CD14-positive monocyte (primary cell): Measurements from ENCODE around the gene COL12A1. TPM values are rescaled to one million over a fixed set of nuclear protein-coding genes. Genes with fewer than 3 reads are reported as not detected.

Experiments used
- DNase-seq, 3 donors: peaks; one replicate each; pipeline ENCODE4 v3.0.0-alpha.2; 2011 to 2022
- H2AFZ ChIP-seq: 2 replicates; pipeline ENCODE4 v1.6.0; 2012; ENCODE audit warnings: mild to moderate bottlenecking, low read depth, low read length, inconsistent platforms; ENCODE audit not compliant: insufficient read depth, poor library complexity, severe bottlenecking
- H3K27ac ChIP-seq, 2 donors: 1 replicate in 1 of 2; 2 replicates in 1 of 2; pipeline ENCODE4 v1.5.1; 2012 to 2013; ENCODE audit warnings: low read length in 2 of 2, control low read depth in 1 of 2, inconsistent platforms in 1 of 2, low read depth in 1 of 2, mild to moderate bottlenecking in 1 of 2
- H3K27me3 ChIP-seq, 2 donors: one replicate each; pipeline versions ENCODE4 v1.6.0 to v1.6.1; 2011 to 2013; ENCODE audit warnings: low read length in 2 of 2; ENCODE audit not compliant: control insufficient read depth in 2 of 2, insufficient read depth in 2 of 2
- H3K36me3 ChIP-seq, 2 donors: replicated peaks in 1 of 2; 1 replicate in 1 of 2; 2 replicates in 1 of 2; pipeline versions ENCODE4 v1.5.1 to v1.6.1; 2012 to 2013; ENCODE audit warnings: low read length in 2 of 2, control low read depth in 1 of 2, inconsistent platforms in 1 of 2, mild to moderate bottlenecking in 1 of 2; ENCODE audit not compliant: insufficient read depth in 2 of 2, control insufficient read depth in 1 of 2
- H3K4me1 ChIP-seq, 2 donors: 1 replicate in 1 of 2; 2 replicates in 1 of 2; pipeline versions ENCODE4 v1.5.1 to v1.6.1; 2012 to 2013; ENCODE audit warnings: low read length in 2 of 2, control low read depth in 1 of 2, inconsistent platforms in 1 of 2, mild to moderate bottlenecking in 1 of 2, moderate library complexity in 1 of 2; ENCODE audit not compliant: insufficient read depth in 2 of 2, control insufficient read depth in 1 of 2
- H3K4me2 ChIP-seq: replicated peaks from 2 replicates; pipeline ENCODE3; 2012; ENCODE audit warnings: low read length, moderate library complexity, mild to moderate bottlenecking; ENCODE audit not compliant: poor library complexity, severe bottlenecking; ENCODE audit errors: extremely low read depth
- H3K4me3 ChIP-seq, 3 experiments: fragments of 200-600 bp in 1 of 3; sonication (generic) in 1 of 3; replicated peaks in 1 of 3; 1 replicate in 2 of 3; 2 replicates in 1 of 3; pipeline ENCODE4 v1.5.1; 2011 to 2013; ENCODE audit warnings: low read length in 3 of 3, mild to moderate bottlenecking in 3 of 3, control low read depth in 2 of 3, low read depth in 2 of 3, inconsistent platforms in 1 of 3, moderate library complexity in 1 of 3
- H3K79me2 ChIP-seq: 2 replicates; pipeline ENCODE4 v1.6.0; 2012; ENCODE audit warnings: mild to moderate bottlenecking, control low read depth, inconsistent platforms, low read length, moderate library complexity; ENCODE audit not compliant: insufficient read depth
- H3K9ac ChIP-seq: 2 replicates; pipeline ENCODE4 v1.6.0; 2017; ENCODE audit warnings: low read length, mild to moderate bottlenecking; ENCODE audit not compliant: insufficient read depth, poor library complexity, severe bottlenecking
- H3K9me3 ChIP-seq, 2 donors: replicated peaks in 1 of 2; 1 replicate in 1 of 2; 2 replicates in 1 of 2; pipeline versions ENCODE4 v1.5.1 to v1.6.1; 2012 to 2013; ENCODE audit warnings: low read length in 2 of 2, control low read depth in 1 of 2; ENCODE audit not compliant: control insufficient read depth in 1 of 2, insufficient read depth in 1 of 2
- H4K20me1 ChIP-seq: 2 replicates; pipeline ENCODE4 v1.6.0; 2012; ENCODE audit warnings: mild to moderate bottlenecking, low read length, control low read depth, moderate library complexity; ENCODE audit not compliant: insufficient read depth
- H3K27ac Mint-ChIP-seq, 7 donors: one replicate each; pipeline ENCODE4 v1.8.0; 2020; ENCODE audit warnings: mild to moderate bottlenecking in 7 of 7, mixed read lengths in 7 of 7, moderate library complexity in 6 of 7, inconsistent platforms in 2 of 7
- H3K27me3 Mint-ChIP-seq, 3 donors: one replicate each; pipeline ENCODE4 v1.8.0; 2021 to 2022; ENCODE audit warnings: low read depth in 3 of 3, mild to moderate bottlenecking in 3 of 3, mixed read lengths in 3 of 3, moderate library complexity in 3 of 3, inconsistent platforms in 1 of 3
- H3K36me3 Mint-ChIP-seq, 2 donors: one replicate each; pipeline ENCODE4 v1.8.0; 2020; ENCODE audit warnings: mixed read lengths in 2 of 2, inconsistent platforms in 1 of 2, mild to moderate bottlenecking in 1 of 2
- H3K4me1 Mint-ChIP-seq: one replicate; pipeline ENCODE4 v1.8.0; 2020; ENCODE audit warnings: mild to moderate bottlenecking, mixed read lengths
- H3K4me3 Mint-ChIP-seq, 2 donors: one replicate each; pipeline ENCODE4 v1.8.0; 2020; ENCODE audit warnings: mild to moderate bottlenecking in 2 of 2, mixed read lengths in 2 of 2, moderate library complexity in 1 of 2
- H3K9me3 Mint-ChIP-seq, 7 donors: one replicate each; pipeline ENCODE4 v1.8.0; 2020 to 2022; ENCODE audit warnings: mixed read lengths in 7 of 7, mild to moderate bottlenecking in 6 of 7, moderate library complexity in 6 of 7, inconsistent platforms in 2 of 7
- CTCF ChIP-seq: fragments of 200-600 bp; IDR thresholded peaks from one replicate; pipeline ENCODE4 v1.8.0; 2022; ENCODE audit warnings: antibody characterized with exemption, mild to moderate bottlenecking
- WGBS: methylation state at CpG from one replicate; pipeline ENCODE4 v1.1.5; 2013; ENCODE audit warnings: missing lambda C conversion rate; ENCODE audit not compliant: insufficient coverage; 5-methylcytosine and 5-hydroxymethylcytosine counted together
- intact Hi-C, 2 donors: fragments of 100-400 bp; cut with micrococcal nuclease; formaldehyde crosslinking; loops; one replicate each; pipeline versions ENCODE4 v1.15.0 to v1.15.1; 2023
- polyA plus RNA-seq, 3 donors: library from polyadenylated mRNA; depleted of rRNA in 1 of 3; unstranded in 2 of 3; stranded (reverse) in 1 of 3; fragments of 300-500 nt in 2 of 3; fragments of >200 nt in 1 of 3; fragmentation: Illumina TruSeq in 2 of 3; gene quantifications; 1 replicate in 2 of 3; 2 replicates in 1 of 3; pipeline ENCODE4 v1.2.3, GENCODE V29; 2012 to 2021

The COL12A1 gene
- polyA plus RNA-seq, 3 donors = not detected

GRCh38 chr6:75130784-75131183 is 75.1 kb downstream of the COL12A1 start:
- no peak overlapping the region for H3K27ac ChIP-seq
- no peak overlapping the region for H3K9ac ChIP-seq
- H3K27me3 ChIP-seq = no peaks in the 10 kb centered on the region
- 92% methylated on average over 5 of the region's 9 CpGs for WGBS
- no peaks in the 10 kb centered on the region for H3K4me1 Mint-ChIP-seq
- H3K27me3 Mint-ChIP-seq = no peaks in the 10 kb centered on the region
- no peaks in the 10 kb centered on the region for H3K9me3 ChIP-seq
- no peak overlapping the region for H2AFZ ChIP-seq
- no peak overlapping the region for H3K4me2 ChIP-seq
- H3K36me3 Mint-ChIP-seq = no peaks in the 10 kb centered on the region
- no peaks in the 10 kb centered on the region for H3K4me1 ChIP-seq
- H3K79me2 ChIP-seq = no peaks in the 10 kb centered on the region
- TF ChIP-seq CTCF = no peak
- no peak overlapping the region for H3K4me3 Mint-ChIP-seq
- H4K20me1 ChIP-seq = no peaks in the 10 kb centered on the region
- H3K4me3 ChIP-seq = no peak overlapping the region
- intact Hi-C loops = no loop called here
- no peaks in the 10 kb centered on the region for H3K9me3 Mint-ChIP-seq
- H3K36me3 ChIP-seq = no peaks in the 10 kb centered on the region
- no peak overlapping the region for H3K27ac Mint-ChIP-seq
- DNase-seq = no peak

GRCh38 chr6:75128878-75129570 is 76.8 kb downstream of the COL12A1 start:
- H3K4me3 Mint-ChIP-seq = no peak overlapping the region
- H3K27me3 Mint-ChIP-seq = no peaks in the 10 kb centered on the region
- Histone ChIP-seq H3K4me2 (no peak overlapping the region), H4K20me1 (no peaks in the 10 kb centered on the region), H3K9me3 (no peaks in the 10 kb centered on the region), H3K27me3 (no peaks in the 10 kb centered on the region), H3K9ac (no peak overlapping the region), H3K4me1 (no peaks in the 10 kb centered on the region), H3K27ac (no peak overlapping the region), H2AFZ (no peak overlapping the region), H3K4me3 (no peak overlapping the region), H3K36me3 (no peaks in the 10 kb centered on the region), H3K79me2 (no peaks in the 10 kb centered on the region)
- no peaks in the 10 kb centered on the region for H3K9me3 Mint-ChIP-seq
- H3K27ac Mint-ChIP-seq = no peak overlapping the region
- intact Hi-C loops = no loop called here
- TF ChIP-seq CTCF = no peak
- no peaks in the 10 kb centered on the region for H3K36me3 Mint-ChIP-seq
- WGBS = no CpG with 5 or more reads among the region's 3 CpGs
- no peaks in the 10 kb centered on the region for H3K4me1 Mint-ChIP-seq
- DNase-seq = no peak
